Liver (tissue), 9 donors: ENCODE measurements around the gene FTO. TPM values are rescaled to one million over a fixed set of nuclear protein-coding genes. Genes with fewer than 3 reads are reported as not detected.

ENCODE experiments used
- DNase-seq: peaks from one replicate; pipeline ENCODE4 v3.0.0-alpha.2; 2017; ENCODE audit warnings: low spot score
- H3K27ac ChIP-seq, 2 donors: one replicate each; pipeline ENCODE4 v1.7.0; 2013; ENCODE audit warnings: inconsistent platforms in 2 of 2, low read length in 2 of 2, control low read depth in 1 of 2, low read depth in 1 of 2, mild to moderate bottlenecking in 1 of 2
- H3K27me3 ChIP-seq, 4 donors: one replicate each; pipeline versions ENCODE4 v1.6.1 to v1.7.0; 2013; ENCODE audit warnings: low read length in 3 of 4, inconsistent platforms in 1 of 4, mild to moderate bottlenecking in 1 of 4, moderate library complexity in 1 of 4; ENCODE audit not compliant: control insufficient read depth in 4 of 4, insufficient read depth in 4 of 4
- H3K36me3 ChIP-seq, 4 donors: one replicate each; pipeline versions ENCODE4 v1.6.1 to v1.7.0; 2013; ENCODE audit warnings: low read length in 3 of 4, mild to moderate bottlenecking in 3 of 4, low read depth in 1 of 4, moderate library complexity in 1 of 4; ENCODE audit not compliant: control insufficient read depth in 4 of 4, insufficient read depth in 3 of 4
- H3K4me1 ChIP-seq, 4 donors: one replicate each; pipeline versions ENCODE4 v1.6.1 to v1.7.0; 2013; ENCODE audit warnings: low read length in 3 of 4, mild to moderate bottlenecking in 3 of 4, moderate library complexity in 1 of 4; ENCODE audit not compliant: control insufficient read depth in 4 of 4, insufficient read depth in 4 of 4
- H3K4me3 ChIP-seq, 3 donors: one replicate each; pipeline versions ENCODE4 v1.6.1 to v1.7.0; 2013; ENCODE audit warnings: low read length in 3 of 3, control low read depth in 1 of 3, low read depth in 1 of 3, mild to moderate bottlenecking in 1 of 3
- H3K9ac ChIP-seq, 2 donors: one replicate each; pipeline ENCODE4 v1.7.0; 2013; ENCODE audit warnings: low read length in 2 of 2, mild to moderate bottlenecking in 2 of 2, moderate library complexity in 2 of 2, control low read depth in 1 of 2, low read depth in 1 of 2
- H3K9me3 ChIP-seq, 4 donors: one replicate each; pipeline versions ENCODE4 v1.6.1 to v1.7.0; 2013; ENCODE audit warnings: low read length in 3 of 4; ENCODE audit not compliant: control insufficient read depth in 4 of 4
- ATF3 ChIP-seq: IDR thresholded peaks from 2 replicates; pipeline ENCODE4 v1.6.1; 2016; ENCODE audit warnings: antibody characterized with exemption
- CTCF ChIP-seq: fragments of 150-350 bp; IDR thresholded peaks from 2 replicates; pipeline ENCODE4 v1.5.1; 2017; ENCODE audit warnings: improper control_type of control experiment, low read depth, low read length; ENCODE audit not compliant: missing input control
- FOXA2 ChIP-seq: IDR thresholded peaks from 2 replicates; pipeline ENCODE4 v1.6.1; 2016; ENCODE audit warnings: antibody characterized with exemption
- GABPA ChIP-seq, 2 donors: IDR thresholded peaks in 1 of 2; conservative IDR thresholded peaks in 1 of 2; 2 replicates each; pipeline ENCODE4 v1.6.1; 2016; ENCODE audit warnings: antibody characterized with exemption in 2 of 2, mild to moderate bottlenecking in 1 of 2, moderate library complexity in 1 of 2
- HNF4G ChIP-seq: IDR thresholded peaks from 2 replicates; pipeline ENCODE4 v1.6.1; 2016; ENCODE audit warnings: antibody characterized with exemption
- MAX ChIP-seq: IDR thresholded peaks from 2 replicates; pipeline ENCODE4 v1.6.1; 2016; ENCODE audit warnings: antibody characterized with exemption
- NR2F2 ChIP-seq: IDR thresholded peaks from 2 replicates; pipeline ENCODE4 v1.6.1; 2016; ENCODE audit warnings: antibody characterized with exemption
- RAD21 ChIP-seq, 2 donors: IDR thresholded peaks; 2 replicates each; pipeline ENCODE4 v1.6.1; 2016; ENCODE audit warnings: antibody characterized with exemption in 2 of 2, mild to moderate bottlenecking in 2 of 2
- RXRA ChIP-seq, 2 donors: IDR thresholded peaks; 2 replicates each; pipeline ENCODE4 v1.6.1; 2017 to 2018; ENCODE audit warnings: antibody characterized with exemption in 2 of 2, mild to moderate bottlenecking in 1 of 2
- SP1 ChIP-seq: IDR thresholded peaks from 2 replicates; pipeline ENCODE4 v1.6.1; 2018; ENCODE audit warnings: antibody characterized with exemption, mild to moderate bottlenecking
- TAF1 ChIP-seq: conservative IDR thresholded peaks from 2 replicates; pipeline ENCODE4 v1.6.1; 2016; ENCODE audit warnings: antibody characterized with exemption, mild to moderate bottlenecking
- YY1 ChIP-seq: IDR thresholded peaks from 2 replicates; pipeline ENCODE4 v1.6.1; 2016; ENCODE audit warnings: antibody characterized with exemption, mild to moderate bottlenecking
- ZBTB33 ChIP-seq: IDR thresholded peaks from 2 replicates; pipeline ENCODE4 v1.6.1; 2016; ENCODE audit warnings: antibody characterized with exemption
- WGBS: extraction: QIAGEN DNeasy Blood & Tissue Kit; methylation state at CpG from one replicate; pipeline ENCODE4 v1.1.7; 2013; 5-methylcytosine and 5-hydroxymethylcytosine counted together
- polyA plus RNA-seq, 2 donors: library from polyadenylated mRNA; stranded (reverse) in 1 of 2; unstranded in 1 of 2; fragments of 200-250 nt in 1 of 2; fragments of >200 nt in 1 of 2; fragmentation: Nextera tagmentation in 1 of 2; extraction: Ambion mirVana in 1 of 2; gene quantifications; one replicate each; pipeline versions ENCODE4 v1.2.1 to v1.2.3, GENCODE V29; 2013 to 2015
- total RNA-seq, 2 donors: library from RNA; depleted of rRNA; stranded (reverse); fragments of >200 nt; gene quantifications; one replicate each; pipeline ENCODE4 v1.2.3, GENCODE V29; 2014
- donor health status: healthy.
- donor health status: healthy.
- donor health status: healthy.
- donor health status: healthy.
- donor health status: healthy.

The FTO gene
- total and polyA plus RNA-seq, 4 donors, result 12.0 to 54.2 (median 24.6) TPM

GRCh38 chr16:53817812-53818550 lies 114.0 kb downstream of the FTO start:
- no peaks in the 10 kb centered on the region for H3K27me3 ChIP-seq
- no peak for DNase-seq
- H3K27ac ChIP-seq, result no peak overlapping the region
- 96% methylated on average over 1 of the region's 1 CpG for WGBS
- H3K9ac ChIP-seq, result no peak overlapping the region
- no peaks in the 10 kb centered on the region for H3K4me1 ChIP-seq
- no peak overlapping the region for H3K4me3 ChIP-seq
- H3K36me3 ChIP-seq, result peaks cover 0 to 8% (median 0%) of the 10 kb centered on the region in 4 donors
- TF ChIP-seq RAD21 (IDR thresholded peaks at IDR 0.05) (no peak), YY1 (no peak), NR2F2 (no peak), HNF4G (no peak), SP1 (no peak)
- no peaks in the 10 kb centered on the region for H3K9me3 ChIP-seq

GRCh38 chr16:53821487-53821886 lies 117.5 kb downstream of the FTO start:
- Histone ChIP-seq H3K4me1 (no peaks in the 10 kb centered on the region), H3K27me3 (no peaks in the 10 kb centered on the region)
- no peak for TF ChIP-seq RXRA (IDR thresholded peaks at IDR 0.05)
- TF ChIP-seq HNF4G, result no peak
- TF ChIP-seq ZBTB33, result no peak
- TF ChIP-seq MAX, result no peak
- no peak for TF ChIP-seq CTCF
- no peak for TF ChIP-seq FOXA2
- no peak for TF ChIP-seq YY1
- TF ChIP-seq ATF3, result no peak
- TF ChIP-seq TAF1, result no peak
- no peak for TF ChIP-seq SP1
- no peak for TF ChIP-seq GABPA (IDR thresholded peaks at IDR 0.05 in 1 of 2, conservative IDR thresholded peaks at IDR 0.05 in 1 of 2)

More at GRCh38 chr16:53821487-53821886, 117.5 kb downstream of the FTO start:
- Histone ChIP-seq H3K4me3 (no peak overlapping the region), H3K9ac (no peak overlapping the region), H3K36me3 (peaks cover 0 to 7% (median 4%) of the 10 kb centered on the region in 4 donors), H3K9me3 (no peaks in the 10 kb centered on the region), H3K27ac (no peak overlapping the region)
- WGBS, result 96% methylated on average over 1 of the region's 1 CpG
- DNase-seq, result no peak
